Medulla oblongata (tissue), 1 donor: ENCODE measurements around the gene ROR1.
"Not testable (repeated sequence)": the region's sequence is repeated elsewhere in the genome, so short reads cannot be mapped to it uniquely, and the experiment has no call there.

ENCODE experiments used
- DNase-seq: peaks from one replicate; pipeline ENCODE4 v3.0.0-alpha.2; 2015; ENCODE audit errors: extremely low spot score

The ROR1 gene

DNA sequence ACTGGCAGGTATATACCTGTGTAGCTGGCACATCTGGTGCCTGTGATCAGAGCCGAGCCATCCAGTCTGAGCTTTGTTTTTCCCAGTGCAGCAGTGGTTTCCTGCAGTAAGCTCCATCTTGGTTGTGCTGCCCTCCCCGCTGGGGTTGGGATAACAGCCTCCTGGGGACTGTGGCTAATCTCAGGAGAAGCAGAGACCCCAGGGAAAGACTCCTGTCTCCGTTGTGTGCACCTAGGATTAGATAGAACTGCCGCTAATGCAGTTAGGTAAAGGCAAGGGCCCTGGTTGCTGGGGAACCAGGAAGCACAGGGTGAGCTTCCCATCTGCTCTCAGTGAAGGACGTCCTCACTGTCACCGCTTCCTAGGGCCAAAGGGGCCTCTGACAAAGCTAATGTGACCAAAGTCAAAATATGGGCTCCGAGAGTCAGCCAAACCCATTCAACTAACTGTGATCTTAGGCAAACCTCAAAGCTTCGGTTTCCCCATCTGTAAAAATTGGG is 20.0 kb downstream of the ROR1 start:
- no peak for DNase-seq

- DNase-seq = no peak
Observed at GRCh38 chr1:63794354-63794753, 20.5 kb downstream of the ROR1 start.

DNA sequence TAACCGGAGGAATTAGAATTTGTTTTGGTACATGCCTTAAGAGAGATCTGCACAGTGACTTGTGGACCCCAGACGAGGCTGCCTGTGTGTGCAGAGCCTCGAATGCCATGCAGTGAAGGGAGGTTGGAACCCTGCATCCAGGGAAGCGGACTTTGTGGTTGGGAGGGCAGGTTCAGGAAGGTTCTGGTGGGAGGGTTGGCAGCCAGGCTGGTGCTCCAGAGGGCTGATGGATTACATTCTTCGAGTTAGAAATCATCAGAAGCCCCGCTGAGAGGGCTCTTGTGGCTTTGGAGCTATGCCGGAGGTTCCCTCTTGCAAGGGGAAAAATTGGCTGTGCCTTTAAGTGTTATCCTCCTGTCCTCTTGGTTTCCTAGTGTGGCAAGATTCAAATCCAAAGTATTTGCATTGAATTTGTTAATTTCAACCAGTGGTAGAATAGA is 21.1 kb downstream of the ROR1 start:
- DNase-seq = no peak

DNA sequence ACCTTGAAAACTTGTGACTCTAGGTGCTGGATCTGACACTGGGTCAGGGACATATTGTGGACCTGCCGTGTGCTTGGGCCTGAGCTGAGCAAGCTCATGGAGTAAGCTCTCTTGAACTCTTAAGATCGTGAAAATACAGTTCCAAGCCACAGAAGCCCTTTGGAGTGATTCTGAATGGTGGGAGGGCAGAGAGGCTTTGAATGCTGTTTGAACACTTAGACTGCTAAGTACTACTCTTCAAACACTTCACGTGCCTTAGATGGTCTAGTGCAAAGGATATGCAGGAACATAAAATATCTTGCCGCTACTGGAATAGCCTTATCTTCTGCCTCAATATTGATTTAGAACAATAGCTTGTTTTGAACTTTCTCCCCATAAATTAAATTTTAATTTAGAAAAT is 21.6 kb downstream of the ROR1 start:
- DNase-seq = no peak

GRCh38 chr1:63797056-63797726 is 23.4 kb downstream of the ROR1 start:
- DNase-seq = no peak

DNA sequence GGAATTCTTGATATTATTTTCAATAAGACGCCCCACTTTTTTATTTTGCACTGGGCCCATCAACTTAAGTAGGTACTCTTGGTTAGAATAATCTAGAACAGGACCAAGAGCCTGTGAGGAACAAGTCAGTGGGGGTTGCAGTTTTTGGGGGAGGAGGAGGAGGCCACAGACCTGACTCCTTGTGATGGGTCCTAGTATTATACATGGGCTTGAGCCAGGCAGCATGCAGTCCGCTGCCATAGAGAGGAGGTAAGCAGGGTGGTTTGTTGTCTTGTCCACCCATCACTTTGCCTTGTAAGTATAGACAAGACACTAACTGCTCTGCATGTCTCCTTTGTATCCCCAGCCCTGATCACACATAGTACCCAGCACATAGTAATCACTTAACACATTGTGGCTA is 24.5 kb downstream of the ROR1 start:
- DNase-seq = no peak

GRCh38 chr1:63799307-63799706 is 25.5 kb downstream of the ROR1 start:
- no peak for DNase-seq

DNA sequence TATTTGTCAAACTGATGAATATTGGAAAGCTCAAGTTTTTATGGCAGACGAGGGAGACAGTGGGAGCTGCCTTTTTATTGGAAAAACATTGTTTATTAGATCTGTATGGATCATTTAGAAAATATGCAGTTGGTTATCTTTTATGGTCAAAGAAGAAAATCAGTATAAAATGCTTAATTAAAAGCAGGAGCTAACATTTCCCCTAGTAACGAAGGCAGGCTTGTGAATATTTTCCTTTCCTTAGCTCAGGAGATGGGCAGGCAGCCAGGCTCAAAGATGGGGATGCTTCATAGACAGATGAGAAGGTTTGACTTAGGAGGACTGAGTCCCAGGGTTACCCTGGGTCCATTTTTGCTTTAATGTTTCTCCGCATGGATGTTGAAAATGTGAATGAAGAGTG is 26.0 kb downstream of the ROR1 start:
- DNase-seq = no peak

- no peak for DNase-seq
Observed at GRCh38 chr1:63802109-63802508, 28.3 kb downstream of the ROR1 start.

DNA sequence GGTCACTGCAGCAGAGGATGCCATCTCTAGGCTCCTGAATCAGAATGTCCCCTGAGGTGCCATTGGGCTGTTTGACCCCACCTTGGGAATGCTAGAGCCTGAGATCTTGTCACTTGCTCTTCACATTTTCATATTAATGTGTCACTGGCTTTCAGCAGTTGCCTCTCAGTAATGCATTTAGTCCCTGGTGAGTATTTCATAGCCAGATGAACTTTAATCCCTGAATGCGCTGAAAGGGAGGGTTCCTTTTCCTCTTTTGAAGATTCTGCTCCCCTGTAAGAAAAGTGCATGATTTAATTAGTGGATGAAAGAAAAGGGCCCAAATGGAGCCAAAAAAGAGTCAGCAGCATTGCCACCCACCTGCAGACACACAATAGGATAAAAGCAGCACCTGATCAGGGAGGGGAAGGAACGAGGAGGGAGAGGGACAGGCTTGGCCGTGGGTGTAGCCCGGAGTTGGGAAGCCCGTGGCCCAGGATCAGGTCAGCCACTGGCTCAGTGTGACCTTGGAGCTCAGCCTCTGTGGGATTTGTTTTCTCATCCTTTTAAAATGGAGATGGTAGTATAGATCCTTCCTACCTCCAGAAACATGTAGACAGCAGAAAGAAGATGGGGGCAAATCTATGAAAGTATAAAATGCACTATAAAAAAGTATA is 31.1 kb downstream of the ROR1 start:
- no peak for DNase-seq

DNA sequence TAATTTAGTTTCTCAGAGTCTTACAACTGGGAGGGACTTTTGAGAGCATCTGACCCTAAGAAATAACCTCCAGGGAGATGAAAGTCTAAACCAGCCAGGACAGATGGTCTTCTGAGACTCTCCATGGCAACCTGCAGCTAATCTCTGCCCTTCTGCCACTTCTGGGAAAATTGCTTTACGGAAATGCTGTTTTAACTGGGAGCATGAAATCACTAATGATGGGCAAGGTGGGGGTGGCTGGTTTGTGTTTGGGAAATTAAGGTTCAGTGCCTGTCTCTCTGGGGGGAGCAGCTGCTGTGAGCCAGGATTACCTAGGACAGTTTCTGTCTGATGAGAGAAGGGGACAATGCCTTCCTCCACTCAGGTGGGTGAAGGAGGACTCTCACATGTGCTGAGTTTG is 33.2 kb downstream of the ROR1 start:
- no peak for DNase-seq

DNA sequence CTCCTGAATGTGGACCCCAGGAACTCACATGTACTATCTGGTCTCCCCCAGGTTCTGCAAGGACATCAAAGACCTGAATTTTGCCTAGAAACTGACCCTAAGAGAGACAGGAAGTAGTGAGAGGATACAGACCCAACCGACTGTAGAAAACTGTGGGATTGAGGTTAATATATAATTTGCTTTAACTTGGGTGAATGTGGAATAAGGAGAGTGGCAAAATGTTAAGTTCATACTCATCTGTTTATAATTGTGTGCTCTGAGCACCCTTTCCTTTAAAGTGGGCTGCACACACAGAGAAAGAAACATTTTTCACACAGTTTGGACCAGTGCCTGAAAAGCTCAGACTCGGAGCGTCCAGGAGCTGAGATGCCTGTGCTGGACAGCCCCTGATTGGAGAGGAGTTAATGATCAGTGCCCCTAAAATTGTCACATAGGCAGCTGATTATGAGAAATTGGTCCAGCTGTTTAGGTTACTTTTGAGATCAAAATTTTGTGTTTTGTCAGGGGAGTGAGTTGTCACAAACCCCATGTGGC is 37.2 kb downstream of the ROR1 start:
- no peak for DNase-seq

GRCh38 chr1:63812071-63812700 is 38.4 kb downstream of the ROR1 start:
- DNase-seq = no peak

GRCh38 chr1:63813829-63814277 is 40.0 kb downstream of the ROR1 start:
- DNase-seq = peak; percentile 24

DNA sequence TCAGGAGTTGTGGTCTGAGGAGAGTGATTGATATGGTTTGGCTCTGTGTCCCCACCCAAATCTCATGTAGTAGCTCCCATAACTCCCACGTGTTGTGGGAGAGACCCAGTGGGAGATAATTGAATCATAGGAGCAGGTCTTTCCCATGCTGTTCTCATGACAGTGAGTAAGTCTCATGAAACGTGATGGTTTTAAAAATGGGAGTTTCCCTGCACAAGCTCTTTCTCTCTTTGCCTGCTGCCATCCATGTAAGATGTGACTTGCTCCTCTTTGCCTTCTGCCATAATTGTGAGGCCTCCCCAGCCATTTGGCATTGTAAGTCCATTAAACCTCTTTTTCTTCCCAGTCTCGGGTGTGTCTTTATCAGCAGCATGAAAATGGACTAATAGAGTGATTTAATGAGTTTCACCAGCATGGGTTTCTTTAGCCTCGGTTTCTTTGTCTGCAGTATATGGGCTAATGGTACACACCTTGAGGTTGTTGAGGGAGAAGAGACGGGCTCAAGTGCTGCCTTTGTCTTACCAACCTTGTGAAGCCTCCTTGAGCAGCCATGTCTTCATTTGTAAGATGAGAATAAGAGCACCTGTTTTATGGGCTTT is 42.5 kb downstream of the ROR1 start:
- DNase-seq = not testable (repeated sequence)

DNA sequence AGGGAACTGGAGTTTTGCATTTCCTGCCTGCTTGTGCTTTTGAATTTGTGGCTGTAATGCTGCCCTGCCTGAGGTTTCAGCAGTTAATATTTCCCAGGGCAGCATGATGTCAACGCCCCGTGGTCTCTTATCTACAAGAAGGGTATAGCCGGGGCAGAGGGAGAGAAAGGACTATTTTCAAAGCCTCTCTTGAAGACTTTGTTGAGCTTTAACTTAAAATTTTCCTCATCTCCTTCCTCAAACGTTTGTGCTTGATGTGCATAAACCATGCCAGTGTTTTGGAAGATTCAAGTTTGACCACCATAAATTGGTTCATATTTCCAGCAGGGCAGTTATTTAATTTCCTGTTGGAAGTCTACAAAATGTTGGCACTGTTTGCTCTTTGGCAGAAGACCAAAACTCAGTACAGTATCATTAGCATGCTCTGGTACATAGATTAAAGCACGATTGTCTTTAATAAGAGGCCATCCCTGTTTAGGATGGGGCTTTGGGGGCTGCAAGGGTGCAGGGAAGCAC is 43.4 kb downstream of the ROR1 start:
- no peak for DNase-seq

- DNase-seq = no peak
Observed at GRCh38 chr1:63817700-63818099, 43.9 kb downstream of the ROR1 start.

- DNase-seq = no peak
Observed at GRCh38 chr1:63818567-63819325, 44.9 kb downstream of the ROR1 start.

DNA sequence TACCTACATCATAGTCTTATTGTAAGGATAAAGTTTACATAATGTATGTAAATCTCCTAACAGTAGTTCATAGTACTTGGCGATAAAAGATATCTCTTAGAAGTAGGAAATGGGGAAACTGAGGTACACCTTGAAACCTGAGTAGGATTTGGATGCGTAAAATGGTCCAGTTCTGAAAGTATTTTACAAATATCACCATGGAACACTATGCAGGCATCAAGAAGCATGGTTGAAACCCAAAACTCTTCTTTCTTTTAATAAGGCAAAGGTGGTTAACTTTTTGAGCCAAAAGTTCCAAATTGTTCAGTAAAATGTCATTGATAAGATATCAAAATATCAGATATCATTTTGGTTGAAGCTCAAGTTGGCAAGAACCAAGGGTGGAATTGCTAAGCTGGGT is 46.0 kb downstream of the ROR1 start:
- DNase-seq = no peak

DNA sequence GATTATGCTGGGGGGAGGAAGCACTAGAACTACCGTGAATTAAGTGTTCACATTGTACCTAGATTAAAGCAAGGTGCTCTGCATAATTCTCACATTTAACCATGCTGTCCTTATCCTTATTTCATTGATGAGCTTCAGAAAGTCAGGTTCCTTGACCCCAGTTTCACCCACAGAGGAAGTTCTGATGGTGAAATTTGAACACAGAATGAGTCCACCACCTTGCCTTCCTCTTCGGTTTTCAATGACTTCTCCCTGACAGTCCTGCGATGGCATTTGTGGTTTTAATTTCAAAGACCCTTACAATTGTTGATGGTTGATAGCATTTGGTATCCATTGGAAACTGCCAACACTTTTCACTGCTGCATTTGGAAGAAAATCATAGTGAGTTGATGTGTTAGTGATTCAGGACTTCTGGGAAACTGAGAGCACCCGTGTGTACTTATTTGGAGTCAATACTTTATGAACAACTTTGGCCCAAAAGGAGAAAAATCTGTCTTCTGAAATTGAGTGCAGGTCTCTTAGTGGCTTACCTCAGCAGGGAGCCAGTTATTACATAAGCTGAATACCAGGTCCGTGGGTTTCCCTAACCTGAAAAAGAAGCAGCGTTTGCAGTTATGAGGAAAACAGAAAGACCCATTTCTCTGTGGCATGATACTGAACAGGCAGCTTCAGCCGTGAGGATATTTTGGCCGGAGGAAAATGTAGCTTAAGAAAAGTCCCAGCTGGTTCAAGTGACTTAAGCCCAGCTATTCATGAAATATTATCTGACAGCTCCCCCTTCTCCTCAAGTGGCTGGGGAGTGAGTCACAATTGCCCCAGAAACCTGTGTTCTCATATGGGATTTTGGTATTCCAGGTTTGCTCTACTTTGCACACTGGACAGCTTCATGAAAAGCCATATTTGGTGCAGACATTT is 47.5 kb downstream of the ROR1 start:
- no peak for DNase-seq
